Neural cell (in vitro differentiated cells): ENCODE data around the gene DNAJC10.
"Not testable (repeated sequence)": the region's sequence is repeated elsewhere in the genome, so short reads cannot be mapped to it uniquely, and the experiment has no call there.

ENCODE experiments used
- CTCF ChIP-seq: fragments of 450-650 bp; IDR thresholded peaks from 2 replicates; pipeline ENCODE4 v1.5.1; 2014; ENCODE audit warnings: antibody characterized with exemption, mild to moderate bottlenecking, moderate library complexity; ENCODE audit not compliant: poor library complexity, severe bottlenecking
- EP300 ChIP-seq: fragments of 450-650 bp; conservative IDR thresholded peaks from 2 replicates; pipeline ENCODE4 v1.6.1; 2014; ENCODE audit warnings: antibody characterized with exemption, mild to moderate bottlenecking, moderate library complexity; ENCODE audit not compliant: poor library complexity, severe bottlenecking
- EZH2 ChIP-seq: fragments of 200-600, 300-800 bp; shearing (Covaris generic), sonication (generic); IDR thresholded peaks from 2 replicates; pipeline ENCODE4 v1.6.1; 2014; ENCODE audit warnings: antibody characterized with exemption, low read length, borderline replicate concordance, mild to moderate bottlenecking; ENCODE audit not compliant: insufficient read depth, poor library complexity, severe bottlenecking
- MXI1 ChIP-seq: fragments of 450-650 bp; conservative IDR thresholded peaks from 2 replicates; pipeline ENCODE4 v1.6.1; 2014; ENCODE audit warnings: antibody characterized with exemption, mild to moderate bottlenecking; ENCODE audit not compliant: poor library complexity, severe bottlenecking
- POLR2AphosphoS5 ChIP-seq: IDR thresholded peaks from 2 replicates; pipeline ENCODE4 v1.6.1; 2012

- TF ChIP-seq CTCF, EZH2, POLR2AphosphoS5, EP300, MXI1: not testable (repeated sequence)
Observed at GRCh38 chr2:182768950-182769349, 52.9 kb downstream of the DNAJC10 start.
